Gastroesophageal sphincter (tissue), 4 donors: ENCODE data around the gene NR4A2. TPM values are rescaled to one million over a fixed set of nuclear protein-coding genes. Genes with fewer than 3 reads are reported as not detected.

Experiments used
- ATAC-seq: fragments of 150-250 bp; one replicate; pipeline ENCODE4 v1.9.1; 2016; ENCODE audit warnings: mild to moderate bottlenecking, moderate library complexity
- H3K27ac ChIP-seq, 4 donors: fragments of 200-600 bp; sonication (generic) in 3 of 4; 1 replicate in 3 of 4; 2 replicates in 1 of 4; pipeline ENCODE4 v1.5.1; 2016 to 2019
- H3K27me3 ChIP-seq: fragments of 200-600 bp; sonication (generic); one replicate; pipeline ENCODE4 v1.5.1; 2019
- H3K36me3 ChIP-seq, 2 donors: fragments of 200-600 bp; sonication (generic); one replicate each; pipeline ENCODE4 v1.5.1; 2019; ENCODE audit warnings: control low read depth in 1 of 2
- H3K4me1 ChIP-seq, 3 donors: fragments of 200-600 bp; sonication (generic); 1 replicate in 2 of 3; 2 replicates in 1 of 3; pipeline ENCODE4 v1.5.1; 2016 to 2019; ENCODE audit warnings: control low read depth in 2 of 3
- H3K4me3 ChIP-seq, 2 donors: fragments of 200-600 bp; sonication (generic); one replicate each; pipeline ENCODE4 v1.5.1; 2019; ENCODE audit warnings: mild to moderate bottlenecking in 1 of 2, moderate library complexity in 1 of 2
- H3K9me3 ChIP-seq, 3 donors: fragments of 200-600 bp; sonication (generic); one replicate each; pipeline ENCODE4 v1.5.1; 2017 to 2019; ENCODE audit warnings: control low read depth in 2 of 3
- EP300 ChIP-seq: sonication (generic); formaldehyde crosslinking; IDR thresholded peaks from one replicate; pipeline ENCODE4 v1.6.1; 2017; ENCODE audit warnings: antibody characterized with exemption, mild to moderate bottlenecking
- POLR2A ChIP-seq, 2 donors: fragments of 450-650 bp; IDR thresholded peaks; one replicate each; pipeline ENCODE4 v1.6.1; 2017; ENCODE audit warnings: antibody characterized with exemption in 2 of 2, mild to moderate bottlenecking in 2 of 2, moderate library complexity in 1 of 2
- POLR2AphosphoS5 ChIP-seq: sonication (generic); formaldehyde crosslinking; IDR thresholded peaks from one replicate; pipeline ENCODE4 v1.6.1; 2017; ENCODE audit warnings: antibody characterized with exemption
- WGBS, 2 donors: methylation state at CpG; one replicate each; pipeline ENCODE4 v1.1.5; 2018; ENCODE audit warnings: low coverage in 1 of 2; 5-methylcytosine and 5-hydroxymethylcytosine counted together
- total RNA-seq, 4 donors: library from RNA; depleted of rRNA; stranded (reverse); fragments of >200 nt; gene quantifications; one replicate each; pipeline ENCODE4 v1.1.0, GENCODE V29; 2016
- TF ChIP-seq, protein P1 (sequence below), 4 experiments: fragments of 200-600 bp in 2 of 4; fragments of 450-650 bp in 2 of 4; sonication (generic) in 1 of 4; IDR thresholded peaks; one replicate each; pipeline ENCODE4 v1.5.1; 2017 to 2019; ENCODE audit warnings: antibody characterized with exemption in 4 of 4, mild to moderate bottlenecking in 2 of 4, moderate library complexity in 2 of 4

NR4A2 gene
- total RNA-seq, 4 donors from 2014 or later: 1.3 to 7.3 (median 1.8) TPM

- 83 to 92% methylated on average over 2 to 3 of the region's 3 CpGs for WGBS, 2 donors
- TF ChIP-seq, protein P1, sequence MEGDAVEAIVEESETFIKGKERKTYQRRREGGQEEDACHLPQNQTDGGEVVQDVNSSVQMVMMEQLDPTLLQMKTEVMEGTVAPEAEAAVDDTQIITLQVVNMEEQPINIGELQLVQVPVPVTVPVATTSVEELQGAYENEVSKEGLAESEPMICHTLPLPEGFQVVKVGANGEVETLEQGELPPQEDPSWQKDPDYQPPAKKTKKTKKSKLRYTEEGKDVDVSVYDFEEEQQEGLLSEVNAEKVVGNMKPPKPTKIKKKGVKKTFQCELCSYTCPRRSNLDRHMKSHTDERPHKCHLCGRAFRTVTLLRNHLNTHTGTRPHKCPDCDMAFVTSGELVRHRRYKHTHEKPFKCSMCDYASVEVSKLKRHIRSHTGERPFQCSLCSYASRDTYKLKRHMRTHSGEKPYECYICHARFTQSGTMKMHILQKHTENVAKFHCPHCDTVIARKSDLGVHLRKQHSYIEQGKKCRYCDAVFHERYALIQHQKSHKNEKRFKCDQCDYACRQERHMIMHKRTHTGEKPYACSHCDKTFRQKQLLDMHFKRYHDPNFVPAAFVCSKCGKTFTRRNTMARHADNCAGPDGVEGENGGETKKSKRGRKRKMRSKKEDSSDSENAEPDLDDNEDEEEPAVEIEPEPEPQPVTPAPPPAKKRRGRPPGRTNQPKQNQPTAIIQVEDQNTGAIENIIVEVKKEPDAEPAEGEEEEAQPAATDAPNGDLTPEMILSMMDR (IDR thresholded peaks at IDR 0.05): no peak
- no peak for TF ChIP-seq EP300
- no peak for TF ChIP-seq POLR2AphosphoS5
- Histone ChIP-seq H3K27ac (no peak overlapping the region), H3K4me3 (no peak overlapping the region), H3K4me1 (peaks cover 0 to 31% (median 0%) of the 10 kb centered on the region in 3 donors), H3K36me3 (no peaks in the 10 kb centered on the region), H3K27me3 (peaks cover 32% of the 10 kb centered on the region), H3K9me3 (no peaks in the 10 kb centered on the region)
- no peak for ATAC-seq
Observed at GRCh38 chr2:156317631-156318030, 14.9 kb downstream of the NR4A2 start.

DNA sequence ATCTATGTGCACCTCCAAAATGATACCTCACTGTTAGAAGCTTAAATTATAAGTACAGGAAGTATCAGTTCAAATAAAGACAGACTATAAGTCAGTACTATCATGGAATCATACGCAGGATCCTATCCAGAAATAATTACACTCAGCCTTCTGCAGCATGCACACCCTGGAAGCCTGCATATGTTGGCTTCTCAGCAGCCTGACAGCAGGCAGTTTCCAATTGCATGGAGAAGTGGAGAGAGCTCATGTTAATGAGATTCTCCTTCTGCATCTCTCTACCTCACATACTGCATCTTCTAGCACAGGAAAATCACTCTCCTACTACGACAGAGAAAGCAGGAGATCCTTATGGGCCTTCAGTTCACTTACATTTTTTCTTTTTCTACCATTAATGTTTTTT is 20.5 kb downstream of the NR4A2 start:
- no peak overlapping the region for H3K27ac ChIP-seq
- ATAC-seq: no peak
- WGBS, 2 donors: 50 to 62% methylated on average over 2 of the region's 2 CpGs
- H3K9me3 ChIP-seq: no peaks in the 10 kb centered on the region
- H3K36me3 ChIP-seq: no peaks in the 10 kb centered on the region
- H3K4me3 ChIP-seq: no peak overlapping the region
- H3K27me3 ChIP-seq: no peaks in the 10 kb centered on the region
- TF ChIP-seq POLR2A (IDR thresholded peaks at IDR 0.05) (no peak), POLR2AphosphoS5 (no peak), EP300 (no peak)
- TF ChIP-seq, protein P1 (IDR thresholded peaks at IDR 0.05): no peak
- no peaks in the 10 kb centered on the region for H3K4me1 ChIP-seq

DNA sequence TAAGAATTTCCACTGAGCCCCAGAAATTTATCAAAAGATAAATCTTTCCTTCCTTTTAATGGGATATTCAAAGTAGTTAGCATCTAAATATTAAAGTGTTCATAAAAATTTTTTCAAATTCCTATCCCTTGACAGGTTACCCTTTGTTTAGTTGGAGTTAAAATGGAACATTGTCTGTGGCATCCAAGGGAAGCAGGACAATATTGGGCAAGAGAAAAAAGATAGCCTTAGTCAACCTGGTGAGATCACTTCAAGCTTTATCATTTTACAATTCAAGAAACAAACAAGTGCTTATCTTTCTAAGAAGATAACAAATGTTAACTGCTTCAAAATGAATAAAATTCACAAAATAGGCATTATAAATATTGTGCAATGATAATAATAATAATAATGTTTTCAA is 21.7 kb downstream of the NR4A2 start:
- H3K4me1 ChIP-seq: no peaks in the 10 kb centered on the region
- H3K27ac ChIP-seq: no peak overlapping the region
- H3K27me3 ChIP-seq: no peaks in the 10 kb centered on the region
- TF ChIP-seq, protein P1 (IDR thresholded peaks at IDR 0.05): no peak
- TF ChIP-seq EP300: no peak
- no peak for TF ChIP-seq POLR2A (IDR thresholded peaks at IDR 0.05)
- no peak for TF ChIP-seq POLR2AphosphoS5
- H3K4me3 ChIP-seq: no peak overlapping the region
- H3K36me3 ChIP-seq: no peaks in the 10 kb centered on the region
- no peak for ATAC-seq
- H3K9me3 ChIP-seq: no peaks in the 10 kb centered on the region

GRCh38 chr2:156309917-156310316 is 22.6 kb downstream of the NR4A2 start:
- H3K9me3 ChIP-seq: no peaks in the 10 kb centered on the region
- 93 to 100% methylated on average over 1 of the region's 1 CpG for WGBS, 2 donors
- no peaks in the 10 kb centered on the region for H3K27me3 ChIP-seq
- H3K4me1 ChIP-seq: no peaks in the 10 kb centered on the region
- no peak overlapping the region for H3K27ac ChIP-seq
- H3K4me3 ChIP-seq: no peak overlapping the region
- no peaks in the 10 kb centered on the region for H3K36me3 ChIP-seq
- TF ChIP-seq POLR2A (IDR thresholded peaks at IDR 0.05) (no peak), EP300 (no peak)
- TF ChIP-seq, protein P1 (IDR thresholded peaks at IDR 0.05): no peak
- no peak for ATAC-seq

DNA sequence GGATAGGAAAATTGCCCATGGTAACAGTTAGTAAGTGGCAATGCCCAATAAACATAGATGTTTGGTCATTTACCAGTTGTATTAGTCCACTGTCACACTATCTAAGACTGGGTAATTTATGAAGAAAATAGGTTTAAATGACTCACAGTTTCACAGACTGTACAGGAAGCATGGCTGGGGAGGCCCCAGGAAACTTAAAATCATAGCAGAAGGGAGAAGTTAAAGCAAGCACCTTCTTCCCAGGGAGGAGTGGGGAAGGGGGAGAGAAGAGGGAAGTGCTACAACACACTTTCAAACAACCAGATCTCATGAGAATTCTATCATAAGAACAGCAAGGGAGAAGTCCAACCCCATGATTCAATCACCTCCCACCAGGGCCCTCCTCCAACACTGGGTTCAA is 23.4 kb downstream of the NR4A2 start:
- H3K36me3 ChIP-seq: no peaks in the 10 kb centered on the region
- no peak overlapping the region for H3K27ac ChIP-seq
- no peaks in the 10 kb centered on the region for H3K4me1 ChIP-seq
- TF ChIP-seq POLR2AphosphoS5 (no peak), POLR2A (IDR thresholded peaks at IDR 0.05) (no peak), EP300 (no peak)
- TF ChIP-seq, protein P1 (IDR thresholded peaks at IDR 0.05): no peak
- no peak for ATAC-seq
- H3K27me3 ChIP-seq: no peaks in the 10 kb centered on the region
- no peak overlapping the region for H3K4me3 ChIP-seq
- no peaks in the 10 kb centered on the region for H3K9me3 ChIP-seq
